ENCODE measurements around the gene KDM4B. TPM values are rescaled to one million over a fixed set of nuclear protein-coding genes. Genes with fewer than 3 reads are reported as not detected.

Gene KDM4B
- total RNA-seq, 2 donors from 2014 or later: 33.8 to 83.5 TPM

GRCh38 chr19:5074830-5075394 is 106.0 kb downstream of the KDM4B start:
- no peak overlapping the region for H3K27ac Mint-ChIP-seq
- H3K27me3 Mint-ChIP-seq: no peaks in the 10 kb centered on the region
- H3K9me3 Mint-ChIP-seq: no peaks in the 10 kb centered on the region
- H3K36me3 Mint-ChIP-seq (ENCODE audit: low read depth): peaks cover 20% of the 10 kb centered on the region
- no peak overlapping the region for H3K4me3 Mint-ChIP-seq
- ATAC-seq (replicated peaks): no peak
- H3K4me1 Mint-ChIP-seq: no peaks in the 10 kb centered on the region

DNA sequence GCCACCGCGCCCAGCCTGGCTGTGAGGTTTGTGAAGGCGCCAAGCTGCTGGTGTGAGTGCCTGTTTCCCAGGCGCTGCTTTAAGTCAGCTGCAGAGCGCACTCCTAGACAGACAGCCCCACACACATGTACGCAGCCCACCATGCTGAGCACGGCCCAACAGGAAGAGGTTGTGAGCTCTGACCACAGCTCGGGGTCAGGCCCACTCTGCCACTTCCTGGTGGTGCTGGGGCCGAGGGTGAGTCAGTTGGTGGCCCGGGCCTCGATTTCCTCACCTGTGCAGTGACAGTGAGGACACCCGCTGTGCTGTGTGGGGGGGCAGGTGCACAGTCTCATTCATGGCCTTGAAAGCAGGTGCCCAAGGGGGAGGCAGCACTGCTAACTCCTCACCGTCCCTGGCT is 106.7 kb downstream of the KDM4B start:
- ATAC-seq (replicated peaks): peak; percentile 42
- H3K27ac Mint-ChIP-seq: no peak overlapping the region
- no peaks in the 10 kb centered on the region for H3K9me3 Mint-ChIP-seq
- H3K36me3 Mint-ChIP-seq (ENCODE audit: low read depth): peaks cover 26% of the 10 kb centered on the region
- H3K4me1 Mint-ChIP-seq: no peaks in the 10 kb centered on the region
- H3K4me3 Mint-ChIP-seq: no peak overlapping the region
- H3K27me3 Mint-ChIP-seq: no peaks in the 10 kb centered on the region

DNA sequence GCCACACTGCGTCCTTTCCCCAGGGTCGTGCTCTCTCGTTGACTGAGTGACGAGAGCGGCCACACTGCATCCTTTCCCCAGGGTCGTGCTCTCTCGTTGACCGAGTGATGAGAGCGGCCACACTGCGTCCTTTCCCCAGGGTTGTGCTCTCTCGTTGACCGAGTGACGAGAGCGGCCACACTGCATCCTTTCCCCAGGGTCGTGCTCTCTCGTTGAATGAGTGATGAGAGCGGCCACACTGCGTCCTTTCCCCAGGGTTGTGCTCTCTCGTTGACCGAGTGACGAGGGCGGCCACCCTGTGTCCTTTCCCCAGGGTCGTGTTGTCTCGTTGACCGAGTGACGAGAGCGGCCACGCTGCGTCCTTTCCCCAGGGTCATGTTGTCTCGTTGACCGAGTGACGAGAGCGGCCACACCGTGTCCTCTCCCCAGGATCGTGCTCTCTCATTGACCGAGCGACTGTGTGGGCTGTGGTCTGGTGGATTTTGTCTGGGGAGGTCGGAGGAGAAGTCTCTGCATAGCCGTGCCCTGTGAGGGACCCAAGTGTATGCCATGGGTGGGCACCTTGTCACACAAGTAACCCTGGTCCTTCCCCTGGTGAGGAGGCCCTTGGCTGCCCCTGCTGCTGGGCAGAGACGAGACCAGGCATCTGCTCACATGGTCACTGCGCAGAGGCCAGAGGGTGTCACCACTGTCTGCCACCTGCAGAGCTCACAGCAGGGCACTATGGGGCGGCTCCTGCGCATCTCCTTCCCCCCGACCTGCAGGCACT is 107.7 kb downstream of the KDM4B start:
- no peak for ATAC-seq (replicated peaks)
- no peaks in the 10 kb centered on the region for H3K27me3 Mint-ChIP-seq
- no peaks in the 10 kb centered on the region for H3K4me1 Mint-ChIP-seq
- no peak overlapping the region for H3K27ac Mint-ChIP-seq
- H3K9me3 Mint-ChIP-seq: no peaks in the 10 kb centered on the region
- no peak overlapping the region for H3K4me3 Mint-ChIP-seq
- H3K36me3 Mint-ChIP-seq (ENCODE audit: low read depth): peaks cover 31% of the 10 kb centered on the region

DNA sequence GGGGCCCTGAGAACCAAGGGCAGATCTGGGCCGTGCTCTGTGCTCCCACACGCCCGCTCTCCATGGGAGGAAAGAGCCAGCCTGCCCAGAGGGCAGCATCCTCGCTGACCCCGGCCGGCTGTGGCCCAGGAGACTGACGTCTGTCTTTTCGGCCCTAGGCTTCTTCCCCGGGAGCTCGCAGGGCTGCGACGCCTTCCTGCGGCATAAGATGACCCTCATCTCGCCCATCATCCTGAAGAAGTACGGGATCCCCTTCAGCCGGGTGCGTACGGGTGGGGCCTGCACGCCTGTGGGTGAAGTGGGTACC is 108.2 kb downstream of the KDM4B start:
- no peak for ATAC-seq (replicated peaks)

GRCh38 chr19:5078182-5078581 is 109.3 kb downstream of the KDM4B start:
- no peaks in the 10 kb centered on the region for H3K9me3 Mint-ChIP-seq

More for the DNA sequence above, 108.2 kb downstream of the KDM4B start:
- no peaks in the 10 kb centered on the region for H3K9me3 Mint-ChIP-seq
- no peaks in the 10 kb centered on the region for H3K4me1 Mint-ChIP-seq
- H3K27ac Mint-ChIP-seq: no peak overlapping the region
- H3K4me3 Mint-ChIP-seq: no peak overlapping the region
- H3K36me3 Mint-ChIP-seq (ENCODE audit: low read depth): peaks cover 32% of the 10 kb centered on the region
- H3K27me3 Mint-ChIP-seq: no peaks in the 10 kb centered on the region

GRCh38 chr19:5078666-5079065 is 109.8 kb downstream of the KDM4B start:
- ATAC-seq (replicated peaks): no peak
- H3K9me3 Mint-ChIP-seq: no peaks in the 10 kb centered on the region

More at GRCh38 chr19:5078182-5078581, 109.3 kb downstream of the KDM4B start:
- Mint-ChIP-seq H3K27ac (no peak overlapping the region), H3K4me3 (no peak overlapping the region), H3K4me1 (no peaks in the 10 kb centered on the region), H3K27me3 (no peaks in the 10 kb centered on the region), H3K36me3 (ENCODE audit: low read depth) (peaks cover 36% of the 10 kb centered on the region)
- no peak for ATAC-seq (replicated peaks)

DNA sequence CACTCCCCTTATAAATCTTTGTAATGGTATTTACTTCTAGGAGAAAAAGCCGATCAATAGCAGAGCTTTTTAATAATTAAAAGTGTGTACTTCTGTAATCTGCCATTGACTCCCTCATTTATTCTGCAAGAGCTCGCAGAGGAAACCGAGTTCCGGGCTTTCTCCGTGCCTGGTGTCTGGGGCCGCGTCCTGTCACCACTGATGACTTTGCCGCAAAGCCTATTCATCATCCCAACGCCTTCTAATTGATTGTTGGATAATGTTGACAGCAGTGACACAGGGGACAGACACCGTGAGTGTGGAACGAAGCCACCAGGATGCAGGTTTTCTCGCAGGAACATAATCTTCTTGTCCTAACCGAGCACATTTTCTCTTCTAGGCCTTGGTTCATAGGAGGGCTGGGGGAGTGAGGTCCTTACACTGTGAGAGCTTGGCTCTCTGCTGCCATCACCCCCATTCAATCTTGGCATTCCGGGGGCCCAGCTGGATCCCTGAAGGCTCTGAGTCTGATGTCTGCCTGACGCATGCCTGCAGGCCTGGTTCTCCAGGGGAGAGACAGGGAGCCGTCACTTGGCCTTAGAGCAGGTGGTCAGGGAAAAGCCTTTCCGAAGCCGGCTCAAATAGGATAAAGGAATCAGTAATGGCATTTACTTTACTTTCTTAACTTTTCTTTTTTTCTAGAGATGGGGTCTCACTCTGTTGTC is 110.3 kb downstream of the KDM4B start:
- H3K27me3 Mint-ChIP-seq: no peaks in the 10 kb centered on the region
- no peaks in the 10 kb centered on the region for H3K4me1 Mint-ChIP-seq
- no peak overlapping the region for H3K4me3 Mint-ChIP-seq
- H3K9me3 Mint-ChIP-seq: no peaks in the 10 kb centered on the region
- H3K27ac Mint-ChIP-seq: no peak overlapping the region
- no peak for ATAC-seq (replicated peaks)
- H3K36me3 Mint-ChIP-seq (ENCODE audit: low read depth): peaks cover 41% of the 10 kb centered on the region

More at GRCh38 chr19:5078666-5079065, 109.8 kb downstream of the KDM4B start:
- Mint-ChIP-seq H3K4me1 (no peaks in the 10 kb centered on the region), H3K4me3 (no peak overlapping the region), H3K36me3 (ENCODE audit: low read depth) (peaks cover 38% of the 10 kb centered on the region), H3K27me3 (no peaks in the 10 kb centered on the region), H3K27ac (no peak overlapping the region)

DNA sequence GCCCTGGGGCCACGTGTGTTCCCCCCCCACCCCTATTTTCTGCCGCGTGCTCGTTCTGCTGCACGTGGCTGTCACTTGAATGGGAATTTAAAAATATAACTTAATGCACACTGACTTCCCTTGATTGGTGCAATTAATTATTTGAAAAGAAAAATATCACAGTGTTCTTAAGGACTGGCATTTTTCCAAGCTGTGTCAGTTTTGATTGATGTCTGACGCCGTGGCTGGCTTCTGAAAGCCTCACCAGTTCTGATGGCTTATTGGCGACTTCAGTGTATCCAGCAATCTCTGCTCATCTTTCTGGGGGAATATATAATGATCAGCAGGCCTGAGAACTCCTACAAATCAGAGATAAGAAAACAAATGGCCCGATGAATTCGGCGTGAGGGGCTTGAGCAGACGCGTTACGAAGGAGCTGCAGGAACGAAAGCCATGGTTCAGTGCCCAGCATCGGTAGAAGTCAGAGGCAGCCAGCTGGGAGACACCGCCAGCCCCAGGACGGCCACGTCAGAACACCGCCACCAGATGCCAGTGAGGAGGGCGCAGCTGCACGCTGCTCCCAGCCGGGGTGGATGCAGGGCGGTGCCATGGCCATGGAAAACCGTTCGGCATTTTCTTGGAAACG is 111.2 kb downstream of the KDM4B start:
- Mint-ChIP-seq H3K9me3 (no peaks in the 10 kb centered on the region), H3K27ac (no peak overlapping the region), H3K27me3 (no peaks in the 10 kb centered on the region), H3K4me3 (no peak overlapping the region), H3K4me1 (no peaks in the 10 kb centered on the region), H3K36me3 (ENCODE audit: low read depth) (peaks cover 46% of the 10 kb centered on the region)
- no peak for ATAC-seq (replicated peaks)

GRCh38 chr19:5080809-5081208 is 111.9 kb downstream of the KDM4B start:
- no peak for ATAC-seq (replicated peaks)

DNA sequence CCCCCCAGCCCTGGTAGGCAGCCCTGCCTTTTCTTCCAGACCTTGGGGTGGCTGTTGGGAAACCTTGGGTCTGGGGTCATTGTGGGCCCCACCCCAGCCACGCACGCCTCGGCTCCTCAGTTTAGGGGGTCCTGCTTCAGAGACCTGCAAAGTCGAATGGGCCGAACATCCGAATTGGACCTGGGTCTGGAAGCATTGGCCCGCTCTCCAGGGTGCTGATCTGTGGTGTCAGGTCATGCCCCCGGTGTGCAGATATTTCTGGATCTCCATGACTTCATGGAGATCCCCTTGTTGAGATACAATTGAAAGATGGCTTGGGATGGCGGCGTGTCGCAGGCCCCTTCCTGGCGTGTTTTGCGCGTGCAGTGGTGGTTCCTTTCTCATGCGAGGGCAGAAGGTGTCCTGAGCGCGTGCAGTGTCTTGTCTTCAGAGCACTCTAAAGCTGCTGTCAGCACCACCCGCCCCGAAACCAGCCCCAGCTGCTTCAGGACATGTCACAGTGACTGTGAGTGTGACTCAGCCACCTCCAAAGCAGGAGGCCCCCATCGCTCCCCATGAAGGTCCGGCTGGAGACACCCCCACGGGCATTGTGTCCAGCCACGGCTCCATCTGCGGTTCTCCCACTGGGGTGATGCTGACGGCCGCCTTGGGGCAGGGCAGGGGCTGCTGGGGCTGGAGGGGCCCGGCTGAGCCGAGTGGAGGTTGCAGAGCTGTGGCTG is 112.7 kb downstream of the KDM4B start:
- Mint-ChIP-seq H3K36me3 (ENCODE audit: low read depth) (peaks cover 49% of the 10 kb centered on the region), H3K27ac (no peak overlapping the region), H3K9me3 (no peaks in the 10 kb centered on the region), H3K4me3 (no peak overlapping the region), H3K27me3 (no peaks in the 10 kb centered on the region), H3K4me1 (no peaks in the 10 kb centered on the region)
- ATAC-seq (replicated peaks): no peak

More at GRCh38 chr19:5080809-5081208, 111.9 kb downstream of the KDM4B start:
- Mint-ChIP-seq H3K9me3 (no peaks in the 10 kb centered on the region), H3K27me3 (no peaks in the 10 kb centered on the region), H3K4me1 (no peaks in the 10 kb centered on the region), H3K4me3 (no peak overlapping the region), H3K36me3 (ENCODE audit: low read depth) (peaks cover 49% of the 10 kb centered on the region), H3K27ac (no peak overlapping the region)

GRCh38 chr19:5083547-5083965 is 114.6 kb downstream of the KDM4B start:
- H3K9me3 Mint-ChIP-seq: no peaks in the 10 kb centered on the region

GRCh38 chr19:5085566-5085965 is 116.7 kb downstream of the KDM4B start:
- H3K27ac Mint-ChIP-seq: no peak overlapping the region
- no peak for ATAC-seq (replicated peaks)
- no peaks in the 10 kb centered on the region for H3K4me1 Mint-ChIP-seq
- H3K27me3 Mint-ChIP-seq: no peaks in the 10 kb centered on the region
- H3K9me3 Mint-ChIP-seq: no peaks in the 10 kb centered on the region
- no peak overlapping the region for H3K4me3 Mint-ChIP-seq
- H3K36me3 Mint-ChIP-seq (ENCODE audit: low read depth): peaks cover 35% of the 10 kb centered on the region

More at GRCh38 chr19:5083547-5083965, 114.6 kb downstream of the KDM4B start:
- no peaks in the 10 kb centered on the region for H3K4me1 Mint-ChIP-seq
- H3K27me3 Mint-ChIP-seq: no peaks in the 10 kb centered on the region
- no peak for ATAC-seq (replicated peaks)
- H3K27ac Mint-ChIP-seq: no peak overlapping the region
- H3K36me3 Mint-ChIP-seq (ENCODE audit: low read depth): peaks cover 49% of the 10 kb centered on the region
- H3K4me3 Mint-ChIP-seq: no peak overlapping the region

GRCh38 chr19:5086230-5086629 is 117.3 kb downstream of the KDM4B start:
- ATAC-seq (replicated peaks): no peak
- H3K27me3 Mint-ChIP-seq: no peaks in the 10 kb centered on the region

More at GRCh38 chr19:5086230-5086629, 117.3 kb downstream of the KDM4B start:
- H3K36me3 Mint-ChIP-seq (ENCODE audit: low read depth): peaks cover 29% of the 10 kb centered on the region
- no peaks in the 10 kb centered on the region for H3K9me3 Mint-ChIP-seq
- H3K4me1 Mint-ChIP-seq: no peaks in the 10 kb centered on the region
- H3K27ac Mint-ChIP-seq: no peak overlapping the region
- H3K4me3 Mint-ChIP-seq: no peak overlapping the region

Data from activated T-helper 17 cell treated with anti-CD3 and anti-CD28 coated beads, Interleukin-2, amount 50 U/mL, for 72 hours (primary cell).